ENCODE results near the gene RHCE.

RHCE gene

DNA sequence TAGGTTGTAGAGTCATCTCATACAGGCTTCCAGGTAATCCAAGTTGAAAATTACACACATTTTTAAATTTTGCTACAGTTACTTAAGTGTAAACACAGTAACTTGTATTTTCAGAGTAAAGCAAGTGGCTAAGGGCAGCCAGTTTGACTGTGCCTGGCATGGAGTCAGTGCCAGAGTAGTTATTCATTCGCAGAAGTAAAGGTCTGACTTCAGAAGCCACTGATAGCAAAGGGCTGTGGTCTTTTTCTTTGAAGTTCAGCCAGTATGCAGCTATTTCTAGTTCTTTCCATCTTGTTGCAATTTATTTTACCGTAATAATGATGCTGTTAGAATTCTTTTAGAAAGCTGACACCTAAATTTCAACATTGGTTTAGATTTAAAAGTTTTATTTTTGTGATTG is 73.1 kb downstream of the RHCE start:
- no peaks in the 10 kb centered on the region for H4K20me1 ChIP-seq (ENCODE audit: insufficient read depth, low read length)
- no peak overlapping the region for H2AFZ ChIP-seq (ENCODE audit: low read length)
- H3K27ac ChIP-seq (ENCODE audit: low read length): no peak overlapping the region
- no peaks in the 10 kb centered on the region for H3F3A ChIP-seq (ENCODE audit: insufficient read depth, low read length)
- no peaks in the 10 kb centered on the region for H3K27me3 ChIP-seq (replicated peaks; ENCODE audit: insufficient read depth, low read length)
- H3K4me2 ChIP-seq (ENCODE audit: low read depth, low read length): no peak overlapping the region
- DNase-seq: no peak
- no peak overlapping the region for H3K4me3 ChIP-seq (ENCODE audit: low read length)
- H3K36me3 ChIP-seq (replicated peaks; ENCODE audit: insufficient read depth, low read length): peaks cover 7% of the 10 kb centered on the region; the same call in 1 of the 2 replicates
- no peaks in the 10 kb centered on the region for H3K4me1 ChIP-seq (ENCODE audit: low read length)
- H3K9ac ChIP-seq (ENCODE audit: low read length): no peak overlapping the region
- H3K9me3 ChIP-seq (replicated peaks; ENCODE audit: insufficient read depth, low read length): no peaks in the 10 kb centered on the region
- TF ChIP-seq EZH2 (optimal IDR thresholded peaks at IDR 0.05; ENCODE audit: low read depth, low read length) (no peak), CTCF (IDR thresholded peaks at IDR 0.05; ENCODE audit: low read length) (no peak), EZH2phosphoT487 (IDR thresholded peaks at IDR 0.05; ENCODE audit: low read length) (no peak)
- H3K9me2 ChIP-seq (replicated peaks; ENCODE audit: insufficient read depth, low read length): no peaks in the 10 kb centered on the region
- peaks cover 34% of the 10 kb centered on the region for H3K79me2 ChIP-seq (ENCODE audit: low read length)

DNA sequence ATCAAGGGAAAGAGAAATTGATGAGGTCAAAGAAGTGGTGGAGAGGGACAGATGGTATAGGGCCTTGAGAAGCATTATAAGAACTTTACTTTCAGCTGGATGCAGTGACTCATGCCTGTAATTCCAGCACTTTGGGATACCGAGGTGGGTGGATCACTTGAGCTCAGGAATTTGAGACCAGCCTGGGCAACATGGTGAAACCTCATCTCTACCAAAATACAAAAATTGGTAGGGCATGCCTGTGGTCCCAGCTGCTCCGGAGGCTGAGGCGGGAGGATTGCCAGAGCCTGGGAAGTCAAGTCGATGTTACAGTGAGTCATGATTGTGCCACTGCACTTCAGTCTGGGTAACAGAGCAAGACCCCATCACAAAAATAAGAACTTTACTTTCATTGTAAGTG is 76.8 kb downstream of the RHCE start:
- Histone ChIP-seq H2AFZ (ENCODE audit: low read length) (no peak overlapping the region), H3K36me3 (replicated peaks; ENCODE audit: insufficient read depth, low read length) (no peaks in the 10 kb centered on the region; the same call in 1 of the 2 replicates), H3K9me2 (replicated peaks; ENCODE audit: insufficient read depth, low read length) (no peaks in the 10 kb centered on the region), H3K79me2 (ENCODE audit: low read length) (peaks cover 61% of the 10 kb centered on the region), H3K9ac (ENCODE audit: low read length) (no peak overlapping the region), H3K27me3 (replicated peaks; ENCODE audit: insufficient read depth, low read length) (no peaks in the 10 kb centered on the region), H3K4me2 (ENCODE audit: low read depth, low read length) (no peak overlapping the region), H3K4me3 (ENCODE audit: low read length) (no peak overlapping the region), H3K4me1 (ENCODE audit: low read length) (0 out of 2 replicates have a peak, but pooled peaks cover 9% of the 10 kb centered on the region), H3K9me3 (replicated peaks; ENCODE audit: insufficient read depth, low read length) (no peaks in the 10 kb centered on the region), H3F3A (ENCODE audit: insufficient read depth, low read length) (peaks cover 7% of the 10 kb centered on the region), H4K20me1 (ENCODE audit: insufficient read depth, low read length) (no peaks in the 10 kb centered on the region), H3K27ac (ENCODE audit: low read length) (no peak overlapping the region)
- TF ChIP-seq EZH2phosphoT487 (IDR thresholded peaks at IDR 0.05; ENCODE audit: low read length) (no peak), CTCF (IDR thresholded peaks at IDR 0.05; ENCODE audit: low read length) (no peak), EZH2 (optimal IDR thresholded peaks at IDR 0.05; ENCODE audit: low read depth, low read length) (no peak)
- no peak for DNase-seq

GRCh38 chr1:25342846-25343245 is 77.8 kb downstream of the RHCE start:
- Histone ChIP-seq H3K9me3 (replicated peaks; ENCODE audit: insufficient read depth, low read length) (no peaks in the 10 kb centered on the region), H3K9me2 (replicated peaks; ENCODE audit: insufficient read depth, low read length) (no peaks in the 10 kb centered on the region), H3K27ac (ENCODE audit: low read length) (no peak overlapping the region), H3K4me1 (ENCODE audit: low read length) (0 out of 2 replicates have a peak, but pooled peaks cover 9% of the 10 kb centered on the region), H3K79me2 (ENCODE audit: low read length) (peaks cover 56% of the 10 kb centered on the region), H3K36me3 (replicated peaks; ENCODE audit: insufficient read depth, low read length) (no peaks in the 10 kb centered on the region; the same call in 1 of the 2 replicates), H4K20me1 (ENCODE audit: insufficient read depth, low read length) (no peaks in the 10 kb centered on the region), H2AFZ (ENCODE audit: low read length) (no peak overlapping the region), H3K9ac (ENCODE audit: low read length) (no peak overlapping the region), H3F3A (ENCODE audit: insufficient read depth, low read length) (peaks cover 14% of the 10 kb centered on the region), H3K4me3 (ENCODE audit: low read length) (no peak overlapping the region), H3K4me2 (ENCODE audit: low read depth, low read length) (no peak overlapping the region), H3K27me3 (replicated peaks; ENCODE audit: insufficient read depth, low read length) (no peaks in the 10 kb centered on the region)
- no peak for DNase-seq
- TF ChIP-seq EZH2 (optimal IDR thresholded peaks at IDR 0.05; ENCODE audit: low read depth, low read length) (no peak), EZH2phosphoT487 (IDR thresholded peaks at IDR 0.05; ENCODE audit: low read length) (no peak), CTCF (IDR thresholded peaks at IDR 0.05; ENCODE audit: low read length) (no peak)
